Measurements from ENCODE around the gene ATF7.
"Not testable (repeated sequence)": the region's sequence is repeated elsewhere in the genome, so short reads cannot be mapped to it uniquely, and the experiment has no call there.

Gene ATF7

DNA sequence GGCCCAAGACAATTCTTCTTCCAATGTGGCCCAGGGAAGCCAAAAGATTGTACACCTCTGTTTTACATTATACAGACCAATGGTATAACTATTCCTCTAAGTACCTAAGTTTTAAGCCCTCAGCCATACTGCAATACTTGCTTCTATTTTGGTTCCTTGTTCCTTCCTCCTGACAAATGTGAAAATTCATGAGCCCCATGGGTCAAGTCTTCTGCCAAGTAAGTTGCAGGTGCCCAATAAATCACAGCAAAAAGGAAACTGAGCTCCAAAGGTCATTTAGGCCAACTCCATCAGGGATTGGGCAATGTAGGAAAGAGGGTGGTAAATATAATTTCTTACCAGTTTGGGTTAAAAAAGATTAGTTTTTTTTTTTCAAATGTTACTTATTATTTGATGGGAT, 61.2 kb downstream of the ATF7 start:
- DNase-seq (ENCODE audit: low spot score): no peak

GRCh38 chr12:53564278-53564677, 61.9 kb downstream of the ATF7 start:
- no peak for DNase-seq (ENCODE audit: low spot score)

DNA sequence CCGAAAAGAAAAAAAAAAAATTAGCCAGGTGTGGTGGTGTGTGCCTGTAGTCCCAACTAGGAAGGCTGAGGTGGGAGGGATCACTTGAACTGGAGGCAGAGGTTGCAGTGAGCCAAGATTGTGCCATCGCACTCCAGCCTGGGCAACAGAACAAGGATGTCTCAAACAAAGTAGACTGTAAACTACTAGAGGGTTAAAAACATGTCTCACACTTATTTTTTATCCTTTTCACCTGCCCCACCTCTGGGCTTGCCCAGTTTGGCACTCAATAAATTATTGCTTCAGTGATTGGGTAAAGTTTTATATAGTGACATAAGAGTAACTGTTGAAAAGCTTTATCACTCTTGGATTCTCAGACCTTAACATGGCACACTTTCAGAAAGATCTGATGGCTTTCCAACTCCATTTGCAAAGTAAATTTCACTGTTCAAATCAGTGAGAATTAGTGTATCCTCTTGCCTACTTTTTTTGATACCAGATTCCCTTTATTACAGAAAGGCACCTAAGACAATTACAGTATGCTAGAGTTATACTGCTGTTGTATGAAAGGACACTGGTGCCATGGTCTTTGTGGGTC, 62.6 kb downstream of the ATF7 start:
- no peak for DNase-seq (ENCODE audit: low spot score)

GRCh38 chr12:53561590-53561953, 64.6 kb downstream of the ATF7 start:
- no peak for DNase-seq (ENCODE audit: low spot score)

GRCh38 chr12:53560912-53561589, 65.1 kb downstream of the ATF7 start:
- DNase-seq (ENCODE audit: low spot score): no peak

- no peak for DNase-seq (ENCODE audit: low spot score)
Measured at GRCh38 chr12:53560351-53560750, 65.8 kb downstream of the ATF7 start.

DNA sequence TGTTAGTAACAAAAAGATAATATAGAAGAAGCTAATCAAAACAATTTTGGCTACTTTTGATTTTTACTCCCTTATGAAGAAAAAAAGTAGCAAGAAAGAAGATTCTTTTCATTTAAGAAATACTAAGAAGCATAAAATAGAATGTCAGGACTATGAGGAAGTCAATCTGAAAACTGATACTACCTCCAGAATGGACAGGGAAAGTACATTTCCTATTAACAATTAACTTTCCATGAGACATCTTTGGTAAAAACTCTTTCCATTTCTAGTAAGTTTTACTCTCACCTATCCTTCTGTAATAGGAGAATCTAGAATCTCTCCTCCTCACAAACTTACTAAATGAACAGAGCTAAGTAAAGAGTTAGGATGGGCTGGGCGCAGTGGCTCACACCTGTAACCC, 67.6 kb downstream of the ATF7 start:
- DNase-seq (ENCODE audit: low spot score): no peak

- no peak for DNase-seq (ENCODE audit: low spot score)
Measured at GRCh38 chr12:53552361-53553327, 73.5 kb downstream of the ATF7 start.

GRCh38 chr12:53551889-53552291, 74.3 kb downstream of the ATF7 start:
- DNase-seq (ENCODE audit: low spot score): no peak

GRCh38 chr12:53550595-53550994, 75.6 kb downstream of the ATF7 start:
- no peak for DNase-seq (ENCODE audit: low spot score)

DNA sequence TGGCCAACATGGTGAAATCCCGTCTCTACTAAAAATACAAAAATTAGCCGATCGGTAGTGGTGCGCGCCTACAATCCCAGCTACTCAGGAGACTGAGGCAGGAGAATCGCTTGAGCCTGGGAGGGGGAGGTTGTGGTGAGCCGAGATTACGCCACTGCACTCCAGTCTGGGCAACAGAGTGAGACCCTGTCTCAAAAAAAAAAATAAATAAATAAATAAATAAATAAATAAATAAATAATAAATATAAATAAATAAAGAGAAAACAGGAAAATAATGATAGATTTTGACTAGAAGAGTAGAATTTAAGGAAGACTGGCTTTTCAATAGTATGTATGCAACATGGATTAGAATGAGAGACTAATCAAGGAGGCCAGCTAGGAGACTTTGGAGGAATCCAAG, 76.1 kb downstream of the ATF7 start:
- DNase-seq (ENCODE audit: low spot score): not testable (repeated sequence)

DNA sequence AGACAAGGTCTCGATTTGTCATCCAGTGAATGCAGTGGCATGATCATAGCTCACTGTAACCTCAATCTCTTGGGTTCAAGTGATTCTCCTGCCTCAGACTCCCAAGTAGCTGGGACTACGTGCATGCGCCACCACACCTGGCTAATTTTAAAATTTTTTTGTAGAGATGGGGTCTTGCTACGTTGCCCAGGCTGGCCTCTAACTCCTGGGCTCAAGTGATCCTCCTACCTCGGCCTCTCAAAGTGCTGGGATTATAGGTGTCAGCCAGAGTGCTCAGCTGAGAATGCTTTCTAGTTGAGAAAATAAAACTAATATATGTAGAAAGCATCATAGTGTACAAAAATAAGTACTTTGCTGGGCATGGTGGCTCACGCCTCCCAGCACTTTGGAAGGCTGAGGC, 77.8 kb downstream of the ATF7 start:
- not testable (repeated sequence) for DNase-seq (ENCODE audit: low spot score)

- DNase-seq (ENCODE audit: low spot score): peak; percentile 52
Measured at GRCh38 chr12:53543539-53543938, 82.6 kb downstream of the ATF7 start.

DNA sequence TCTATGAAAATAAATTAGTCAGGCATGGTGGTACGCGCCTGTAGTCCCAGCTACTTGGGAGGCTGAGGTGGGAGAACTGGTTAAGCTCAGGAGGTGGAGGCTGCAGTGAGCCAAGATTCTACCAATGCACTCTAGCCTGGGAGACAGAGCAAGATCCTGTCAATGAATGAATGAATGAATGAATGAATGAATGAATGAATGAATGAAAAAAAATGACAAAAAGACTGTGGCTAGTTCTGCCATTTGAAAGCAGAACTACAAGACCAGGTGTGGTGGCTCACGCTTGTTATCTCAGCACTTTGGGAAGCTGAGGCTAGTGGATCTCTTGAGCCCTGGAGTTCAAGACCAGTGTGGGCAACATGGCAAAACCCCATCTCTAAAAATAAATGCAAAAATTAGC, 86.7 kb downstream of the ATF7 start:
- no peak for DNase-seq (ENCODE audit: low spot score)

- DNase-seq (ENCODE audit: low spot score): no peak
Measured at GRCh38 chr12:53538209-53538689, 87.9 kb downstream of the ATF7 start.

GRCh38 chr12:53536962-53537361, 89.2 kb downstream of the ATF7 start:
- no peak for DNase-seq (ENCODE audit: low spot score)

DNA sequence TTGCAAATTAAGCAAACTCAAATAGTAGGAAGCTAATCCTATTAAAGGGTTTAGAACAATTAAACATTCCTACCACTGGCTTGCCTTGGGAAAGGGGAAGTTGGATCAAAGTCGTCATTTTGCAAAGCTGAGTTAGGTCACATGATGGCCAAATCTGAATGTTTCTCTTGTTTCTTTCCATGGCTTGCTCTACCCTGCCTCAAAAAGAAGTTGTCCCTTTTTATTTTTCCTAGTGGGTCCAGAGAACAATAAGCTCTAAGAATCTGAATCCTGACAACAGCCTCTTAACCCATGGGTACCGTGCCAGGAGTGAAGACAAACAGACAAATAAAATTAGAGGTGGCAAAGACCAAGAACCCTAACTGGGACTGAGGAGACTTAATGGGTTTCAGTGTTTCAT, 92.7 kb downstream of the ATF7 start:
- no peak for DNase-seq (ENCODE audit: low spot score)

DNA sequence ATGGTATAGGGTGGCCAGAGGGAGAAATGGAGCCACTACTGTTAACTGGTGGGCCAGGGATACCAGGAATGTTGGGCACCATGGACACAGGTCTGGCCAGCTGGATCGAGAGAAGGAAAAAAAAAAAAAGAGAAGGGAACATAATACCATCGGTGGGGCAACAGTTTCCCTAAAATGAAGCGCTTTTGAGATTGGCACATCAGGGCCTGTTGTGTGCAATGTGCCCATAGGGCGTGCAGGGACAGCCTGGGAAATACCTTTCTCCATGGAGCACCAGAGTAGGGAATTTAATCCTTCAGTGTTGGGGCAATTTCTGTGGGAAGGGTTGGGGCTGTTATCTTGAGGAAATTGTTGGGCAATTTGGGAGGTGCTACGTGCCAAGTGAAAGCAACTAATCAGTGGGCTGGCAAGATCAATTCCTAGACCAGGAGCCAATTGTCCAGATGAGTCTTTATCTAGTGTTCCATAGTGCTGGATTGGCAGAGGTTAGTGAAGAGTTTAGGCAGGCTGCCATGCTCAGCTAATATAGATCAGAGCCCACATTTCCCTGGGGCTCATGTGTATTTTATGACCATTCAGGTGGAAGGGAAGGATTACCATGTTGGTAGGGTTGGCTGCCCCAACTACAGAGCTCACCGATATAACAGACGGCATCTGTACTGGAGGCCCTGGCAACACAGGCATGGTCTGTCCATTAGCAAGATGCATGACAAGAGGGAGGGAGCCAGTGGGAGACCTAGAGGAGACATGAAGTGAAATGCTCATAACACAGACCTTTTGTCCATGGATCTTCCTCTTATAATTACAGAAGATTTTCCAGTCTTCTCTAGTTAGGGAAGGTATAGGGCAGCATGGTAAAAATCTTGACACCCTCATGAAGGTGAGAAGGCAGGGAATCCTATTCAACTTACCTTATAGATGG, 93.4 kb downstream of the ATF7 start:
- no peak for DNase-seq (ENCODE audit: low spot score)

- no peak for DNase-seq (ENCODE audit: low spot score)
Measured at GRCh38 chr12:53532021-53532420, 94.2 kb downstream of the ATF7 start.

- no peak for DNase-seq (ENCODE audit: low spot score)
Measured at GRCh38 chr12:53530920-53531319, 95.3 kb downstream of the ATF7 start.

DNA sequence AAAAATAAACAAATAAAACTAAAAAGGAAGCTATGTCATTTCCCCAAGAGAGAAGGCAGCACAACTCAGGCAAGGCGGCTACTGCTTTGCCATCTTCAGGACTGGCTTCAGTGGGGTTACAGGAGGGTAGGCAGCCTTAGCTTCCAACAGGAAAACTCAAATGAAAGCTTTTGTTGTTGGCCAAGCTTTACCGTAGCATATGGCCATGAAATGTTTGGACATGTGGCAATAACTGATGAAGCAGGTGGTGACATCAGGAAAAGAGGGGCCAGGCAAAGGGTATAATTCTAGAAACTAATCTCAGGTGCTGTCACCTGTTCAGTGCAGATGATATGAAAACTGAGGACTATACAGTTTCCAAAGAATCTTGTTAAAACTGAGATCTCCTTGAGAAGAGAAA, 96.1 kb downstream of the ATF7 start:
- no peak for DNase-seq (ENCODE audit: low spot score)

DNA sequence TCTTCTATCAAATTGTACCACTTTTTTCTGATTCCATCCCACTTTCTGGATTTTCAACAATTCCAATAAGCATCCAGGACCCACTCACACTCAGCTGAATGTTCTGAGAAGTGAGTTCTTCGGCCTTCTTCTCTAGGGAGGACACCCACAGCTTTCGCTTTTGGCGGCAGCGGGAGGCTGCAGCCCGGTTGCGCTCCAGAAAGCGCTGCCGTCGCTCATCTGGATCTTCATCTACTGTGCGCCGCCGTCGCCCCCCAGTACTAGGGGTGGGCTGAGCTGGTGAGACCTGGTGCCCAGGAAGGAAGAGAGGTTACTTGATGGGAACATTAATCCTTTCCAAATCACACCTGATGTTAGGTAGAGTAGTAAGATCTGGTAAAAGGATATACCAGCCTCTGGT, 101.7 kb downstream of the ATF7 start:
- DNase-seq (ENCODE audit: low spot score): no peak

Data from CD4-positive, alpha-beta T cell treated with Interleukin-2 at 100 ng/mL for 4 hours (primary cell).